GM19467 (cell line): ENCODE data around the gene GALR2.
"Not testable (repeated sequence)": the region's sequence is repeated elsewhere in the genome, so short reads cannot be mapped to it uniquely, and the experiment has no call there.

Experiments used
- ATAC-seq: cut with Tn5 transposase; IDR thresholded peaks from one replicate; pipeline ENCODE4 v1.9.1; 2021; ENCODE audit warnings: mild to moderate bottlenecking, moderate library complexity; ENCODE audit not compliant: unreplicated experiment

Gene GALR2, protein sequence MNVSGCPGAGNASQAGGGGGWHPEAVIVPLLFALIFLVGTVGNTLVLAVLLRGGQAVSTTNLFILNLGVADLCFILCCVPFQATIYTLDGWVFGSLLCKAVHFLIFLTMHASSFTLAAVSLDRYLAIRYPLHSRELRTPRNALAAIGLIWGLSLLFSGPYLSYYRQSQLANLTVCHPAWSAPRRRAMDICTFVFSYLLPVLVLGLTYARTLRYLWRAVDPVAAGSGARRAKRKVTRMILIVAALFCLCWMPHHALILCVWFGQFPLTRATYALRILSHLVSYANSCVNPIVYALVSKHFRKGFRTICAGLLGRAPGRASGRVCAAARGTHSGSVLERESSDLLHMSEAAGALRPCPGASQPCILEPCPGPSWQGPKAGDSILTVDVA

DNA sequence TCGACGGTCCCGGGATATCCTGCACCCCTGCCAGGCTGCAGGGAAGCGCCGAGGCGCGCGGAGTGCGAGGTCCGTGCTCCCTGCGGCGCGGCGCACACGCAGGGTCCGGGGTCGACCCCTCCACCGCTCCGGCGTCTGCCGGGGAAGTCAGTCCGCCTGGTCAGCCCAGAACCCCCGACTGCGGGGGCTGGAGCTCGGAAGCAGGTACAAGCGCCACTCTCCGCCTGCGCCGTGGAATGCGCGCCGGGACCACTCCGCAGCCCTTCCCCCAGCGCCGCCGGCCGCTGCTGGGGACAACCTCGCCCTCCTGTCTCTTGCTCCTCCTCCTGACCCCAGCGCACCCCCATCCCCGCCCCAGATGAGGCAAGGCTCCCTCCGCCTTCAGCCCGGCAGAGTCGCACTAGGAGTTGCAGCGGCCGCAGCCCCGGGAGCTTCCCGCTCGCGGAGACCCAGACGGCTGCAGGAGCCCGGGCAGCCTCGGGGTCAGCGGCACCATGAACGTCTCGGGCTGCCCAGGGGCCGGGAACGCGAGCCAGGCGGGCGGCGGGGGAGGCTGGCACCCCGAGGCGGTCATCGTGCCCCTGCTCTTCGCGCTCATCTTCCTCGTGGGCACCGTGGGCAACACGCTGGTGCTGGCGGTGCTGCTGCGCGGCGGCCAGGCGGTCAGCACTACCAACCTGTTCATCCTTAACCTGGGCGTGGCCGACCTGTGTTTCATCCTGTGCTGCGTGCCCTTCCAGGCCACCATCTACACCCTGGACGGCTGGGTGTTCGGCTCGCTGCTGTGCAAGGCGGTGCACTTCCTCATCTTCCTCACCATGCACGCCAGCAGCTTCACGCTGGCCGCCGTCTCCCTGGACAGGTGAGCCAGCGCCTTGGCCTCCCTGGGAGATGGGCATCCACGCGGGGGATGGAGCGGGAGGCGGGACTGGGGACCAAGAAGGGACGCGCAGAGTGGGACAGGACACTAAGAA, at the start of gene GALR2:
TSS of gene GALR2 (plus strand) at position 392 of the 974 bp plus-strand sequence. CDS start at position 495, 103 bp downstream.
- no peak for ATAC-seq

DNA sequence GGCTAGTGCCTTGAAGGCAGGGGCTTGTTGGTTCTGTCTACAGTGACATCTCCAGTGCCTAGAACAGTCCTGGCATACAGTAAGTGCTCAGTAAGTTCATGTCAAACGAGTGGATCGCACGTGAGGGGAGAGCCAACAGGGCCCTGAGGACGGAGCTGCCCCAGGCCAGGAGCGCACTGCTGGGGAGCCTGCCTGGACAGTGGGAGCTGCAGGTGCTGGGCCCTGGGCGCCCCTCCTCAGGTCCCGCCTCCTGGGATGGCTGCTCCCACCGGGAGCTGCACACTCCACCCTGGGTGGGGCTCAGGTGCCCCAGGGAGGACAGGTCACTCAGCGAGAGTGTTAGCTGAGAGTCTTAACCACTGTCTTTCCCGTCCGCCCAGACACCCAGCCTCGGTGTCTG, 49.3 kb upstream of the GALR2 start:
- no peak for ATAC-seq

DNA sequence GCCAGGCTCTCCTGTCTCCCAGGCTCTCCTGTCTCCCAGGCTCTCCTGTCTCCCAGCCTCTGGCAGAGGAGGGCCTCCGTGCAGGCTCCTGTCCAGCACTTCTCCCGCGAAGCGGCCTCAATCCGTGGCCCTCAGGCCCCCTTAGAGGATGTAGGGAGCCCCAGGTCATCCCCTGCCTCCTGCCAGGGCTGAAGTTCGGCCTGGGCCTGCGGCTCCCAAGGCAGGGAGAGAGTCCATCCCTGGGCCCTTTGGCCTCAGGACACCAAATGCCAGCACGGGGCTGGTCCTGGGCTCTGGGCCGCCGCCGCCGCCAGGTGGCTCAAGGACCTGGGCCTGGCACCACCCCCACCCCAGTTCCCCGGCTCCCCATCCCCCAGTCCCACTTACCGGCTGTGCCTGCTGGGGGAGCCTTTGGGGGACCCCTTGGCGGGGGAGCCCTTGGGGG, 47.8 kb upstream of the GALR2 start:
- ATAC-seq, result no peak

DNA sequence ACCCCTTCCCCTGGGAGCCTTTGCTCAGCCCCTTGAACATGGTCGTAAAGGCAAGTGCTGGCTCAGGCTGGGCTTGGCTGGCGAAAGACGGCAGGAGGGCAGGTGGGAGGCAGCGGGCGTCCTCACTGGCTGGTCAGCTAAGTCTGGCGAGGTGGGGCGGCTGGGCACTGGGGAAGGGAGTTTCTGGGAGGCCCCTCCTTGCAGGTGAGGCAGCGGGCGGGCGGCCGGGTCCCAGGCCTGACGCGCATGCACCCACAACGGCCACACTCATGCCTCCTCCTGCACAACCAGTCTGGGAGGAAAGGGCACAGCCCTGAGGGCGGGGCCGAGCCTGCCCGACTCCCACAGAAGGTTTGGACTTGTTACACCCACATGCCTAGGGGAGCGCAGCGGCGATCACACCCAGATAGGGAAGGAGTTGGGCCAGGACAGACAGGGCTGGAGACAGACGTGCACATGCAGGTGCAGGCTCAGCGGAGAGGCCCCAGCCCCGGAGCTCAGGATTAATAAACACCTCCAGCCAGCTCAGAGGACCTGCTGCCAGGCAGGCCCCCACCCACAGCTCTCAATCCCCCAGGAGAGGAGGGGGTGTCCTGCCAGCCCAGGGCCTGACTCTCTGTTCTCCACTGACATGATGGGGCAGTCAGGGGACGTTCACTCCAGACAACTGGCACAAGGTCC, 47.3 kb upstream of the GALR2 start, which contains the start of gene EVPL:
TSS of gene EVPL (minus strand) at position 148 of the 681 bp plus-strand sequence. CDS start at position 40, 108 bp downstream.
- no peak for ATAC-seq

DNA sequence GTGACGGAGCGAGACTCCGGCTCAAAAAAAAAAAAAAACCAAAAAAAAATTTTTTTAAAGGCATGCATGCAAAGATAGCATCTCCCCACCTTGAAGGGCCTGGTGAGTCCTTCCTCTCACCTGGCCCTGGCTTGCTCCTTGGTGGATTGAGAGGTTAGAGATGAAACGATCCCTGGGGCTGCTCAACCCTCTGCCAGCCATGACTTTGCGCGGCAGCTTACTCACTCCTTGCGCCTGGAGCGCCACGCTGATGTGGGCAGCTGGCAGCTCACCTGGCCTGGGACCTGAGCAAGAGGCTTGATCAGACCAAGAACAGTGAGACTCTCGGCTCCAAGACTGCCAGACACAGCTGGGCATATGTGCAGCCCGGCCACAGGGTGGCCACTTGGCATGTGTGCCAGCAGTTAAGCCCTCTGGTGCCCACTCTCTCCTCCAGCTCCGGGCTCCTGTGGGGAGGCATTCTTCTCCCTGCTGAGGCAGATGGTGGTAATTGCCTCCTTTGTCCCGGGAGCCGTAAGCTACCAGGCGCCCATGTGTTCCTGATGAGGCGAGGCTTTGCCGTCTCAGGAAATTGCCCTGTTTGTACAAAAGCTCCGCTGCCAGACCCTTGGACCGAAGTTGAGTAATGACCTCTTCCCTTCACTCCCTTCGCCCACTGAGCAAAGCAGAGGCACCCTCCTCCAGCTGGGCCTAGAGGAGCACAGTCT, 42.4 kb upstream of the GALR2 start:
- no peak for ATAC-seq

DNA sequence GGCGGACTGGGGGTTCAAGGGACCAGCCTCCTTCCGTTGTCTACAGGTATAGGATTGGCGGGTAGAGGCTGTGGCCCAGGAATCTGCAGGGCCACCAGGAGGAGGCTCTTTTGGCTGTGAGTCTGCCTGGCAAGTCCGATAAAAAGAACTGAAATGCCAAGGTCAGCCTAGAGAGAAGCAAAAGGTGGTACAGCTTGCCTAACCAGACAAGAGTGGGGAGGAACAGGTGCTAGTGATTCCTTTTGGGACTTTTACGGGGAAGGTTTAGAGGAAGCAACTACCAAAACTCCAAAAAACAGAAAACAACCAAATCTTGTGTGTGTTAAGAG, 41.8 kb upstream of the GALR2 start:
- no peak for ATAC-seq

DNA sequence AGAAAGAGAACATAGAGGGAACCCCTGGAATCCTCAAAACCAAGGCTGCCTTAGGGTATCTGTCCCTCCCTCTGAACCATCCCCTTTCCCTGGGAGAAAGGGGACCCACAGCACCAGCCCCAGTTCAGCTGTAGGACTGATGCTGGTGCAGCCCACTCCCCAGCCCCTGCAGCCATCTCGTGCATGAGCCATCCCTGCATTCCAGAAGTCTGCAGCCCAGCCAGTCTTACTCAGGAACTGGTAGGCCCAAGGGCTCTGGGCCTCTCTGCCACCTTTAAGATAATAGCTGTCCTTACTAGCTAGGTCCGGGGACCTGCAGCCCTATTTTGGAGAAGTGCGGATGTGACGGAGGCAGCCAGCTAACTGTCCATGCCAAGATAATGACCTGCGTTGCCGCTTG, 41.4 kb upstream of the GALR2 start:
- no peak for ATAC-seq

DNA sequence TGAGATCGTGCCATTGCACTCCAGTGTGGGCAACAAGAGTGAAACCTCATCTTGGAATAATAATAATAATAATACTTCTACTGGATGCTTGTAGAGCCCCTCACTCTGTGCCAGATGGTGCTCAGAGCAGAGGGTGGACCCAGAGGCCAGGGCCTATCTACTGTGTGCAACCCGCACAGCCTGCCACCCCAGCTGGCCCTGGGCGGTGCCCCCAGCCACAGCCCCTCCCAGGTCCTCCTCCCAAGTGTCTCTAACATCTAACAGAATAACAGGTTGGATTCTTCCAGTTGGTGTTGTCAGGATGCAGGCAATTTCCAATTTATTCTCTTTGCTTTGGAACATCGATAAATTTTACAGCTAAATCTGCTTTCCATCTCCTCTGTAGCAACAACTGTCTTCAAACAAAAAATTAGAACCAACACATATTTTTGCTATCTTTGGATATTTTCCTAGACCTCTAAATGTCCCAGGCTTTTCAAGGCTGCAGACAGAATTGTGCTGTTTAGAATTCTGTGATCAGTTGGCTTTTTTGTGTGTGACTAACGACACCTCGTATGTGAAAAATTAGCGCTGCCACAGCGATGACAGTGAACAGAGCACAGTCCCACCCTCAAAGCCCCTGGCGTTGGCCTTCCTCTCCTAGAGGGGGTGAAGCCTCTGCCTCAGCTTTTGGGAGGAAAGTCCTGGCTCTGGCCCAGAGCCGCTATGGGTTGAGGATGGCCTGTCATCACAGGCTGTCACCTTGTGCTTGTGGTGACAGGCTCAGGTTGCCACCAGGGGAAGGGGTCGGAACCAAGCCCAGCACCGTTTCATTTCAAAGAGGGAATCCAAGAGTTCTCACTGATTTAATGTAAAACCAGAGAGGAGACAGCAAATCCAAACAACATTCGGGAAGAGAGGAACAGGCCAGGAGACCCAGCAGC, 39.9 kb upstream of the GALR2 start:
- no peak for ATAC-seq

DNA sequence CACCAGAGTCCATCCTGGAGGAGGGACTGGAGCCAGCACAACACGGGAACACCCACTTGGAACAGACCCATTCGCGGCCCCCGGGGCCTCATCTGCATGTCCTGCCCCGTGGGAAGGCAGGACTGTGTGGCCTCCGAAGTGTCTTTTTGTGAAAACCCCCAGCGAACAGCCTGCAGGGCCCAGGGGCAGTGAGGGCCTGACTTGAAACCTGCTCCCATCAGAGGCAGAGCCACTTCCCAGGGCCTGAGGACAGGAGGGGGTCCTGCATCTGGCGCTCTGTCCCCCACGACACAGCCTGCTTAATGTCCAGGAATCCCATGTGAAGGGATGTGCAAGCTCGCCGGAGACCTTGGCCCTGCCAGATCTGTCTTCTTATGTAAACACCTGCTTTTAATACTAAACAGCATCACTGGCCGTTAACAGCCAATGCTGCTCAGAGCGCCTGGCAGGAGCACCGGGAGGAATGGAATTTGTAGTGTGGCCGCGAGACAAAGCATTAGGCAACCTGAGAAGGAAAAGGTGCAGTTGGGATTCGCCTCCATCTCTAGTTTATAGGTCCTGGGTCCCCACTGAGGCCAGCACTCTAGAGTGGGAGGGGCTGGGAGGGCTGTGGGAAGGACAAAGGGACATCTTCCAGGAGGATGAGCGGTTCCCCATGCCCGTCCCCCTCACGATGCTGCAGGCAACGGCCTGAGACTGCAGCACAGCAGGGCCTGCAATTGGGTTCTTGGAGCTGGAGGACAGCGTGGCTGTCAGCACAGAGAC, 37.9 kb upstream of the GALR2 start:
- no peak for ATAC-seq

DNA sequence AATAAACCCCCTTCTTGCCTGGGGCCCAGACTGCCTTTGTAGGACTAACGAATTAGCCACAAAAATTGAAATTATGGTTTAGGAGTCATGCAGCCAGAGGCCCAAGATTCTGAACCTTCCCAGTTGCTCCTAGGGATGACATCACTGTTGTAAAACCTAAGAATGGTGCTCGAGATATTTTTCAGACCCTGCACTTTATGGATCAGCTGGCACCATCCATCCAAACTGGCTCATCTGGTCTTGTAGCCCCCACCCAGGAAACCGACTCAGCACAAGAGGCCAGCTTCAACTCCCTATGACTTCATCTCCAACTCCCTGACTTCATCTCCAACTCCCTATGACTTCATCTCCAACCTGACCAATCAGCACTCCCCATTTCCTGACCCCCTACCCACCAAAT, 36.5 kb upstream of the GALR2 start:
- no peak for ATAC-seq

DNA sequence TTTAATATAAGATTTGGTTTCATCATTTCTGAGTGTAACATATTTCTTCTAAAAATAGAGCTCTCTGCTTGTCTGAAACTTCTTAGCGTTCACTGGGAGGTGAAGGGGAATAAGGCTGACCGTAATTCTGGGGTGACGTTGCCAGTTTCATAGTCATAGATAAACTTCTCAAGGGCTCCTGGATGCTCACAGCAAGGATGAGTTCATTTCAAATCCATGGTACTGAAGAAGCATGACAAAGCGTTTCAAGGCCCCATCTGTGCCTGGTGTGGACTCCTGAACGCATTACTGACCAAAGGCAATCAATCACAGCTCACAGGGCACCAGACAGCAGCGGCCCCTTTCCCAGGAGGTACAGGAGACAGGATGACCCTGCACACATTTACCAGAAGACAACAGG, 35.5 kb upstream of the GALR2 start:
- ATAC-seq, result no peak

DNA sequence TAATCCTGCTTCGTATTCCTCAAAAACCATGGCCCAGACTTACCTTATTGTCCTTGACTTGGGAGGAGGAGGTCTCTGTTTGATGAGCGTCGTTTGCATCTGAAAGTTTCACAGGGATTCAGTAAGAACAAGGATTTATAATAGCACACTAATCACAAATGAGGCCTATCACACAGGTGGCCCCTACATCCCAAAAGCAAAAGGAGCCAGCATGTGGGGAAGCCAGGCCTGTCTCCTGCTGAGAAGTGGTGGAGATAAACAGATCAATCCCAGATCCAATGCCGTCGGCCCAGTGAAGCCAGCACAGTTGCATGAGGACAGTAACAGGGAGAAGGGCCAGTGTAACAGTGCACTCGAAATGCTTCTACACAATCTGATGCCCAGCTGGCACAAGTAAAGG, 34.2 kb upstream of the GALR2 start:
- ATAC-seq, result no peak

DNA sequence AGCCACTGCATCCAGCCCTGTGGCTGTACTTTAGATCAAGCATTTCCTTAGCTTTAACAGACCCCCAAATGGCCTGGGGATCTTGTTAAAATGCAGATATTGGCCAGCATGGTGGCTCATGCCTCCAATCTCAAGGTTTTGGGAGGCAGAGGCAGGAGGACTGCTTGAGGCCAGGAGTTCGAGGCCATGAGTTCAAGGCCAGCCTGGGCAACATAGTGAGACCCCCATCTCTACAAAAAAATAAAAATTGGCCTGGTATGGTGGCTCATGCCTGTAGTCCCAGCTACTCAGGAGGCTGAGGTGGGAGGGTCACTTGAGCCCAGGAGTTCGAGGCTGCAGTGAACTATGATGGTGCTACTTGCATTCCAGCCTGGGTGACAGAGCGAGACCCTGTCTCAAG, 31.7 kb upstream of the GALR2 start:
- not testable (repeated sequence) for ATAC-seq

DNA sequence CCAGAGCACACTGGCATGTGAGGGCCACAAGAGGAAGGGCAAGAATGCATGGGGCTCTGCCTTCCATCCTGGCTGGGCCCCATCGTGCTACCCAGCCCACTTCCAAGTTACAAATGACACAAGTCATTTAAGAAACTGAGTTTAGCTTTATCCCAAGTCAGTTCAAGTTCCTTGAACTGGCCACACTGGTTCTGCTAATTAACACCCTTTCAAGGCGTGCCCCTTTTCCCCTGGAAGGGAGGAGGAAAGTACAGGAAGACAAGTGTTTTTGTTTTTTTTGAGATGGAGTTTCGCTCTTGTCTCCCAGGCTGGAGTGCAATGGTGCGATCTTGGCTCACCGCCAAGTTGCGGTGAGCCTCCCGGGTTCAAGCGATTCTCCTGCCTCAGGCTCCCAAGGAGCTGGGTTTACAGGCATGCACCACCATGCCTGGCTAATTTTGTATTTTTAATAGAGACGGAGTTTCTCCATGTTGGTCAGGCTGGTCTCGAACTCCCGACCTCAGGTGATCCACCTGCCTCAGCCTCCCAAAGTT, 30.0 kb upstream of the GALR2 start:
- not testable (repeated sequence) for ATAC-seq

DNA sequence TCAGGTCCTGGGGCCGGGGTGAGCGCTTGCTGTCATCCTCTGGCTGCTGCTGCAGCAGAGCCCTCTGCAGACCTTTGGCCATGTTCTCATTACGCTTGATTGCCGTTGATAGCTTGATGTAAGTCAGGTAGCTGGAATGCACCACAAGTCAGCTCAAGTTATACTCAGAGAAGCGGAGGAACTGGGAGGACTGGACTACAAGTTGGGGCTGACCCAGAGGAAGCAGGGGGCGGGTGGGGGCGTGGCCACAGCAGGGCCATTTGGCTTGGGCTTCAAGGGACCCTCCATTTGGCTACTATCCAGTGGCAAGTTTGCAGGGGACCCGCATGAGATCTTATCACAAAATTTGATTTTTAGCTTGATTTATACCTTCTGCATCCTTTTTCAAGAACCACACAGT, 28.5 kb upstream of the GALR2 start:
- no peak for ATAC-seq

DNA sequence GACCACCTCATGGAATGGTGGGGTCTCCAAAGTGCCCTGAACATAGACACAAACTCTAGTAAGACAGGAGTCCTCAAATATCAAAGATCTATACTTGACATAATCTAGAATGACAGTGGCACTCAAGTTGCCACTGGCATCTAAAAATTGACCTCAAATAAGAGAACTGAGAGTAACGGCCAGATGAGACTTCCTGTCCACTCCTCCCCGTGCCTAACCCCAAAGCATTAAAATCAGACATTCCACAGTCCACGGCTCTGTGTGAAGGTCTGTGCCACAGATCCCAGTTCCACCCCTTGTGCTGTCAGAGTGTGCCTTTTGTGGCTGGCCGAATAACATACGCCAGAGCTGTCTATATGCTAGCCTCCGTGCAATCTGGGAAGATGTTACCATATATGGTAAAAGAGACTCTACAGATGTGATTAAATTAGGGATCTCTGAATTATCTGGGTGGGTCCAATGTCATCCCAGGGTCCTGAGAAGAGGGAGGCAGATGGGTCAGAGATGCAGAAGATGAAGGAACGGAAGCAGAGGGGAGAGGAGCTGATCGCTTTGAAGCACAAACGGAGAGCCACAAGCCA, 26.5 kb upstream of the GALR2 start:
- ATAC-seq, result no peak

DNA sequence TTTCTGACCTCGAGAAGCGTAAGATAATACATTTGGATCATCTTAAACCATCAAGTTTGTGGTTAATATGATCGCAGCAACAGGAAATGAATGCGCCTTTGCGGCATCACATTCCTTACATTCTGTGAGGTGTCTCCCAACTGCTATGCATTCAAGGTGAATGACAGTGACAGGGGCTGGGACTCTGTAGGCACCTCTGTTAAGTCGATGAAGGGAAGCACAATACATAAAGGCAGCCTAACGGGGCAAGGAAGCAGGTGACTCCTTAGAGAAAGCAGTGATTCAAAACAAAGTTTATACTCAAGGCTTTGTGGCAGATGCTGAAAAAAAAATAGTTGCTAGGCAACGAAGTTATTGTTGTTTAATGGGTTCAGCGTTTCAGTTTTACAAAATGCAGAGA, 25.9 kb upstream of the GALR2 start:
- no peak for ATAC-seq

DNA sequence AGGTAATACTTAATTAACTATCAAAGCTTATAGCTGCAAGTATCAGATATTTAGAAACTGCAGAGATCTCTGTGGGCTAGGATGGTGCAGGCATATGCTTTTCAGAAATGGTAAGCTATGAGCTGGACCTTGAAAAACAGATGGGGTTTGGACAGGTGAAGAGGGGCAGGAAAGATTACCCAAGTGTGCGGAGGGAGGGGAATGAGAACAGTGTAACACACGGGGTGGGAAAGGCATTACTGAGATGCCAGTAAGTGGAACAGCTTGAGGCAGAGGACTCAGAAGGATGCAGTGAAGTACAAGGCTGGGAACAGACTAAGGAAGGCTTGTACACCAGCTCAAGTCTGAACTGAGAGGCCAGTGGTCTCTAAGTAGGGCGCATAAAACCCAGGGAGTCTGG, 25.3 kb upstream of the GALR2 start:
- ATAC-seq, result no peak
